HepG2 (cell line): ENCODE results near the gene EYA4. TPM values are rescaled to one million over a fixed set of nuclear protein-coding genes. Genes with fewer than 3 reads are reported as not detected.

Experiments used
- ARNTL ChIP-seq: sonication (generic); formaldehyde crosslinking; IDR thresholded peaks from 2 replicates; pipeline ENCODE4 v1.4.0; 2020; ENCODE audit warnings: mild to moderate bottlenecking, missing genetic modification reagents
- BHLHE40 ChIP-seq: IDR thresholded peaks from 2 replicates; pipeline ENCODE4 v1.6.1; 2011; ENCODE audit warnings: low read length, improper control_type of control experiment
- ETV5 ChIP-seq: IDR thresholded peaks from 2 replicates; pipeline ENCODE4 v1.6.1; 2018; ENCODE audit warnings: missing biosample characterization, missing genetic modification reagents, inconsistent platforms, borderline replicate concordance
- FOSL2 ChIP-seq: sonication (generic); formaldehyde crosslinking; IDR thresholded peaks from 2 replicates; pipeline ENCODE4 v1.4.0; 2020; ENCODE audit warnings: missing genetic modification reagents
- FOXO4 ChIP-seq: sonication (generic); formaldehyde crosslinking; conservative IDR thresholded peaks from 2 replicates; pipeline ENCODE4 v1.8.1; 2023; ENCODE audit warnings: missing genetic modification reagents
- HNRNPK ChIP-seq: fragments of 200-400 bp; formaldehyde crosslinking; IDR thresholded peaks from 2 replicates; pipeline ENCODE4 v1.6.1; 2018; ENCODE audit warnings: low read length, low read depth, moderate library complexity, mild to moderate bottlenecking; ENCODE audit not compliant: poor library complexity, severe bottlenecking
- ISL2 ChIP-seq: sonication (generic); formaldehyde crosslinking; IDR thresholded peaks from 2 replicates; pipeline ENCODE4 v1.5.0; 2020; ENCODE audit warnings: missing genetic modification reagents
- KDM3A ChIP-seq: IDR thresholded peaks from 2 replicates; pipeline ENCODE4 v1.6.1; 2018; ENCODE audit warnings: low read depth, missing compliant biosample characterization
- KLF13 ChIP-seq: sonication (generic); formaldehyde crosslinking; IDR thresholded peaks from 2 replicates; pipeline ENCODE4 v1.4.0; 2020; ENCODE audit warnings: mild to moderate bottlenecking, missing genetic modification reagents
- MAFF ChIP-seq: IDR thresholded peaks from 2 replicates; pipeline ENCODE4 v1.6.1; 2011; ENCODE audit warnings: low read depth, low read length, improper control_type of control experiment
- MIER3 ChIP-seq: IDR thresholded peaks from 2 replicates; pipeline ENCODE4 v1.6.1; 2016; ENCODE audit warnings: missing compliant biosample characterization, borderline replicate concordance
- MXD4 ChIP-seq: IDR thresholded peaks from 2 replicates; pipeline ENCODE4 v1.6.1; 2016; ENCODE audit warnings: mild to moderate bottlenecking, missing biosample characterization, missing genetic modification reagents
- NFE2L2 ChIP-seq: fragments of 150-350 bp; IDR thresholded peaks from 2 replicates; pipeline ENCODE4 v1.6.1; 2014; ENCODE audit warnings: low read length
- NFIC ChIP-seq: IDR thresholded peaks from 2 replicates; pipeline ENCODE4 v1.6.1; 2012; ENCODE audit warnings: mild to moderate bottlenecking, low read length, inconsistent platforms
- NFYB ChIP-seq: sonication (generic); formaldehyde crosslinking; IDR thresholded peaks from 2 replicates; pipeline ENCODE4 v1.4.0; 2020; ENCODE audit warnings: missing genetic modification reagents
- RAD21 ChIP-seq: fragments of 450-650 bp; formaldehyde crosslinking; IDR thresholded peaks from 2 replicates; pipeline ENCODE4 v1.5.0; 2020; ENCODE audit warnings: mild to moderate bottlenecking
- RBM22 ChIP-seq: fragments of 200-400 bp; formaldehyde crosslinking; optimal IDR thresholded peaks from 2 replicates; pipeline ENCODE3; 2017; ENCODE audit warnings: mild to moderate bottlenecking, low read length, moderate library complexity
- SAP130 ChIP-seq: IDR thresholded peaks from 2 replicates; pipeline ENCODE4 v1.6.1; 2016; ENCODE audit warnings: low read depth
- SETDB1 ChIP-seq: sonication (generic); formaldehyde crosslinking; IDR thresholded peaks from 2 replicates; pipeline ENCODE4 v1.5.1; 2020; ENCODE audit warnings: missing genetic modification reagents, mild to moderate bottlenecking, borderline replicate concordance
- STAG1 ChIP-seq: sonication (generic); formaldehyde crosslinking; IDR thresholded peaks from 2 replicates; pipeline ENCODE4 v1.4.0; 2020; ENCODE audit warnings: missing genetic modification reagents
- TAF1 ChIP-seq: sonication (generic); formaldehyde crosslinking; IDR thresholded peaks from 2 replicates; pipeline ENCODE4 v1.4.0; 2020; ENCODE audit warnings: missing genetic modification reagents
- ZFP37 ChIP-seq: sonication (generic); formaldehyde crosslinking; IDR thresholded peaks from 2 replicates; pipeline ENCODE4 v1.4.0; 2020; ENCODE audit warnings: missing genetic modification reagents, borderline replicate concordance
- ZFX ChIP-seq: sonication (generic); formaldehyde crosslinking; IDR thresholded peaks from 2 replicates; pipeline ENCODE4 v1.4.0; 2020; ENCODE audit warnings: mild to moderate bottlenecking, low read depth, missing genetic modification reagents, moderate library complexity
- ZNF335 ChIP-seq: sonication (generic); formaldehyde crosslinking; IDR thresholded peaks from 2 replicates; pipeline ENCODE4 v1.4.0; 2020; ENCODE audit warnings: missing genetic modification reagents
- ZNF33A ChIP-seq: sonication (generic); formaldehyde crosslinking; IDR thresholded peaks from 2 replicates; pipeline ENCODE4 v1.5.1; 2020; ENCODE audit warnings: missing genetic modification reagents, mild to moderate bottlenecking, moderate library complexity, borderline replicate concordance
- ZNF512B ChIP-seq: sonication (generic); formaldehyde crosslinking; IDR thresholded peaks from 2 replicates; pipeline ENCODE4 v1.5.1; 2020; ENCODE audit warnings: missing genetic modification reagents, mild to moderate bottlenecking, borderline replicate concordance
- ZNF557 ChIP-seq: sonication (generic); formaldehyde crosslinking; IDR thresholded peaks from 2 replicates; pipeline ENCODE4 v1.4.0; 2020; ENCODE audit warnings: missing genetic modification reagents
- polyA plus RNA-seq, 8 experiments: library from polyadenylated mRNA; depleted of rRNA in 3 of 8; stranded (reverse) in 7 of 8; unstranded in 1 of 8; fragments of >200 nt; fragmentation: Illumina TruSeq in 4 of 8; extraction: Trizol in 4 of 8; gene quantifications; 2 replicates each; pipeline versions ENCODE4 v1.2.1 to v1.2.3, GENCODE V29; 2011 to 2016; ENCODE audit warnings: low read depth in 4 of 8, missing spikeins in 1 of 8, mixed read lengths in 1 of 8; ENCODE audit not compliant: insufficient read depth in 1 of 8
- total RNA-seq, 5 experiments: library from RNA; depleted of rRNA; stranded (reverse); fragments of >200 nt; fragmentation: Illumina TruSeq; extraction: Trizol; gene quantifications; 2 replicates each; pipeline ENCODE4 v1.2.3, GENCODE V29; 2016; ENCODE audit warnings: low read depth in 1 of 5

The EYA4 gene
- total and polyA plus RNA-seq, 2 of the 13 experiments (the other 11 are each of a cell fraction or from before 2014, with no cell fraction given): not detected

GRCh38 chr6:133568970-133569889 is 328.1 kb downstream of the EYA4 start (continued):
- TF ChIP-seq FOXO4 (CRISPR knock-in tag) (no peak), ZNF335 (CRISPR knock-in tag) (no peak), STAG1 (CRISPR knock-in tag) (peak; percentile 70), KDM3A (CRISPR knock-in tag) (no peak), BHLHE40 (no peak), NFIC (0 out of 2 replicates have a peak, but pooled peaks have one; percentile 40), ZNF512B (no peak), MIER3 (CRISPR knock-in tag) (no peak), RBM22 (no peak), NFYB (CRISPR knock-in tag) (no peak), ETV5 (CRISPR knock-in tag) (no peak), ISL2 (no peak), ZNF33A (CRISPR knock-in tag) (no peak), MXD4 (CRISPR knock-in tag) (no peak), KLF13 (CRISPR knock-in tag) (no peak), SETDB1 (CRISPR knock-in tag) (no peak), ARNTL (no peak), ZFX (no peak), HNRNPK (no peak), FOSL2 (CRISPR knock-in tag) (peak; percentile 75), ZFP37 (CRISPR knock-in tag) (no peak), SAP130 (CRISPR knock-in tag) (peak; percentile 26; the same call in 1 of the 2 replicates), ZNF557 (no peak), MAFF (peak; percentile 64), TAF1 (no peak), RAD21 (CRISPR knock-in tag) (peak; percentile 38; the same call in 1 of the 2 replicates), NFE2L2 (peak; percentile 83)
